ENCODE results near the gene PLXNB2.
"Not testable (repeated sequence)": the region's sequence is repeated elsewhere in the genome, so short reads cannot be mapped to it uniquely, and the experiment has no call there.

GRCh38 chr22:50334433-50334832 lies 27.0 kb upstream of the PLXNB2 start:
- TF ChIP-seq CTCF (IDR thresholded peaks at IDR 0.05; ENCODE audit: low read depth, low read length); EZH2phosphoT487 (IDR thresholded peaks at IDR 0.05; ENCODE audit: low read depth): not testable (repeated sequence)

Data from OCI-LY3 (cell line).